Central memory CD4-positive, alpha-beta T cell (primary cell): ENCODE measurements around the gene WWOX.

Experiments used
- DNase-seq: peaks from one replicate; pipeline ENCODE4 v3.0.0; 2022

WWOX gene

DNA sequence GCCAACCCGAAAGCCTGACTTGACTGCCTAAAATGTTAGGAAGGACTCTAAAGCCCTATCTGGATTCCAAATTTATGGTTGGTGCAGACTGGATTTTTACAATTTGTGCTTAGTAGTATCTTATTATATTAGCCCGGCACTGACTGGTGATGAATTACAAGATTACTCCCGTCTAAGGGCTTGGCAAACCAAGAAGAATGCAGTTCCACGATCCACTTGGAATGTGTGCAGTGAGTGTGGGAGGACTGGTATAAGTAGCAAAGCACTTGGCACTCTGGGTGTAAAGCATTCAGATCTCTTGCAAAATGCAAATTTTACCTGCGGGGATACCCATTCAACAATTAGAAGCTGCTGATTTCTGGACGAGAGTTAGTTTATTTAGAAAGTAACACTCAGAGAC, 961.7 kb downstream of the WWOX start:
- no peak for DNase-seq

DNA sequence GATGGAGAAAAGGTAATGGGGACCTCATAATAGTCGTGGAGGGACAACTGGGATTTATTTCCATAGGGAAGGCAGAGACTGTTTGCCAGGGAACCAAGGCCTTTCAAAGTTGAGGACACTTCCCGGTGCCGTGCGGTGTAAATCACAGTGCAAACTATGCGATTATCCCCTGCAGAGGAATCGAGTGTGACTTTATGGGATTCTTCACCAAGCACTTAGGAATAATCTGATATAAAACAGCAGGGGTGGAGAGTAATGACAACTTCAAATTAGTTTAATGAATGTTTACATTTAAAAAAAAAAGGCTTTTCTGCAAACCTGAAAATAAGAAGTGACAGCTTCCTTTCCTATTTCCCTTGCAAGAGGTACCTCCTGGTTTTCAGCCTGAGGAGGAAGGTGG, 962.9 kb downstream of the WWOX start:
- DNase-seq, result no peak

DNA sequence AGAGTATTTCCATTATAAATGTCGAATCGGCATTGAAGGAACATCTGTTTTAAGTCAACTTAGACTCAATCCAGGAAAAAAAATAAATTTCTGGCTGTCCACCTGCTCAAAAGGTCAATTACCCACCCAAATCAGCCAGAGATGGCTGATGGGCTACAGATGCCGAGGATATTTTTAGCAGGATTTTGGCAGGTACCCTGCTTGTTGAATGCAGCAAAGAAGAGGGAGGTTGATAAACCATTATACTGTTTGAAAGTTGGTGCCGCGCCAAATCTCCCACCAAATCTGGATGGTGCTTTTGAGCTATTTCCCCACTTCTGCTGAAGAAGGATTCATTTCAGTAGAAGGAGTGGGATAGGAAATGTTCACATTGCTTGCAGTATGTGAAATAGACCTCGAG, 963.4 kb downstream of the WWOX start:
- DNase-seq, result no peak

DNA sequence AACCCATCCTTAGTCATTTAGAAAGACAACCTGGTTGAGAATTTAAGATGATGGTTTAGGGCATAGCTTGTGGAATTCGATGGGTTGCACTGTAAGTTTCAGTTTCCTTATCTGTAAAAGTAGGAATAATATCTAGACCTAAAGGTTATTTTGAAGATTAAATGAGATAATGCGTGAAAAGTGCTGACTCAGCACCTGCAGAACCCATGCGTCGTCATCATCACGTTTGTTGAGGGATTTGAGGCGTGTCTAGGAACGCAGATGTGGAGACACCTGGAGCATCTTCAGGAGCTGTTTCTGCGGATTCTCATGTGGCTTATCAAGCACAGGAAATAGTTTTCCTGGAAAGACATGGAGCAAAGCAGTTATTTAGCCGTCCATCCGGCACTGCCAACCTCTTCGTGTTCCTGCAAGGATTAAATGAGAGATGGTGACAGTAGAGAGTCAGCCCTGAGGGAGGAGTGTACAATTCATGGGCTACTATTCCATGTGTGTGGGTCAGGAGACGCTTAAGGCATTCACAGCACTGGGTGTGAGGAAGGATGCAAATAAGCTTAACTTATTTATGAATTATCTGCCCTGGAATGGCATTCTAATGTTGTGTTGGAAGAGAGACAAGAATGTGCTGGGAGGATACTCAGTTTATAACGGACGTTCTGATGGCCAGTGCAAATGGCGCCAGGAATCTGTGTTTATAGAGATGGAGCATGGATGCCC, 965.0 kb downstream of the WWOX start:
- DNase-seq, result no peak

DNA sequence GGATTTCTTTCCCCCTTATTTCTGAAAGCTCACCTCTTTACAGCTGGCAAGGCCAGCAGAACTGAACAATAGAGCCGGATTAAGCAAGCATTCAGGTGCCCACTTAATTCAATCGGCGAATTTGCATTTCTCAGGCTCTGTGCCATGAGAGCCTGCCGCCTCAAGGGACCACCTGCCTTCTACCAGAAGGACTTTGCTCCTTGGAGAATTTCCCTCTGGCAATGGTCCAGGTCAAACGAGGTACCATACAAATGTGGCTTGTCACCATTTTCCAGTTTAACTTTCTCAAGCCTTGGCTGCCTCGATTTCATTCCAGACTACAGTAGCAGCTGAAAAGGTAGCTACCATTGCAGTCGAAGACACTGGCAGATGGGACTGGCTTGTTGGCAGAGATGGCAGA, 967.1 kb downstream of the WWOX start:
- no peak for DNase-seq

DNA sequence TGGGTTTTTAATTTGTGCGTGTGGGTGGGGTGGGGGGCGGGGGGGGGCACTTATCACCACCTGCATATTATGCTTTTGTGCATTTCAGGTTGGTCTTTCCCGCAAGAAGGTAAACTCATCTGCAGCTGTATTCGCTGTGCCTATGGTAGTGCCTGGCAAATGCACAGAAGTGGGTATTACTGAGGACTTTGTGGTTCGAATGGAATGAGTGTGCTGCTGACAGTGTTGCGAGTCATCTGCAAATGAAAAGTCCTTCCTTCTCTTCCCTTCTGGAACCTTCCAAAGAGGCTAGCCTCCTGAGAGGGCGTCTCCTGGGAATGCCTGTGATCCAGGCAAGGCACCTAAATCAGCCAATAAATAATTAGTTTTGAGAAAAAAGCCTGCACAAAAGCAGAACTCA, 968.1 kb downstream of the WWOX start:
- DNase-seq, result no peak

DNA sequence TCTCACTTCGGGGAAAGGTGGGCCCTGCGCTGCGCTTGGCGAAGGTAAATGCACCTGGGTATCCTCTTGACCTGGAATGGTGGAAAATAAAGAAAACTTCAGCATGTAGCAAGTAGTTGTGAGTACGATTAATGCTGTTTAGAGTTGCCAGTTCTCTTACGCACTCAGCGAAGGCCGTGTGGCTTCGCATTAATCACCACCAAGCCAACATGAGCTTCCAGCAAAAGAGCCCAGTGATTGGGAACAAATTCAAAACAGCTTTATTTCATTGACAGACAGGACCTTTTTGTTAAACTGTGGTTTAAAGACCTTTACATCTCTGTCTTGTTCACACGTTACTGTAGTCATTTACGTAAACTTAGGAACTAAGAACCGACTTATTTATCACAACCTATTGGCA, 969.7 kb downstream of the WWOX start:
- no peak for DNase-seq

DNA sequence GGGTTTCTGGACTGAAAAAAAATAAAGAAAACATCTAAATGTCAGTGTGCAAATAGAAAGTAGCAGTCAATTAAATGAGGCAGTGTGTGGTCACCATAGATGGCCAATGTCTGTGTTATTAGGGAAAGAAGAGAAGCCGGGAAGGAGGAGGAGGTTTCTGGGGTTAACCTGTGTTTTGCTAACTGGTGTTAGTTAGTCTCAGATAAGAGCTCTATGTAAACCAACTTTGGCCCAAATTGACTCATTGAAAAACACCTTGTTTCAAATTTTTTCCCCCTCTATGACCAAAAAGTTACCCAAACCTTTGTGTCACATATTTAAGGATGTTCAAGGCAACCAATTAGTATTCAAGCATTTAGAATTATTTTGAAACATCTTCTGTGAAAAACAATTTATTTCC, 970.2 kb downstream of the WWOX start:
- no peak for DNase-seq

DNA sequence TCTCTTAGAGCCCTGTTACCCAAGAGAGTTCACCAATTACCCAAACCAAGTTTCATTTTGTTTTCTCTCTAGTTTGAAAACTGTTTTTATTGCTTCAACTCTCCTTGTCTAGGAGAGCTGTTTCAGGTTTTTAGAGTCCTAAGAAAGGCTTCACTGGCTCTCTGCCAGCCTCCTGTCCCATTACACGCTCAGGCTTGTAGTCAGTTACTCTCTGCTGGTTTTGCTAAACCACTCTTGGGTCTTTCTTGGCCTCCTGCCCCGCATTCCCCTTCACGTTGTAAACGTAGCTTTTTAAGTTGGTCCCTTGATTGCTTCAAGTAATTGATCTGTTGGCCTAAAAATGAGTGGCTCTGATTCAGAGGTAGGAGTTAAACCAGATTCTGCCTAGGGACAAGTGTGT, 972.0 kb downstream of the WWOX start:
- no peak for DNase-seq

DNA sequence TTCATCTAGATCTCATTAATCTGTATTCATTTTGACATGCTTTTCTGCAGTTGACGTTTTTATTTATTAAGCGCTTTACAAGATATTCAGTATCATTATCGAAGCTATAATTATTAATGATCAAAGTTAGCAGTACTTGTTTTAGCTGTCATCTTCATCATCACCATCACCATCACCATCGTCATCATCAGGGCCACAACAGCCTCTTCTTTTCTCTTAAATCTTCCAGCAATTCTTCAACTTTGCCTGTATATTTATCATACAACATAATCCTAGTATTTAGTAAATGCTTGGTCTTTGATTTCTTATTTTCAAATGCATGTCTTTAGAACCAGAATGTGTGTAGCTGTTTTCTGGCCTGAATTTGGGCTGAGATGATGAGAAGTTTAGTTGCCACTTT, 973.1 kb downstream of the WWOX start:
- DNase-seq, result no peak

DNA sequence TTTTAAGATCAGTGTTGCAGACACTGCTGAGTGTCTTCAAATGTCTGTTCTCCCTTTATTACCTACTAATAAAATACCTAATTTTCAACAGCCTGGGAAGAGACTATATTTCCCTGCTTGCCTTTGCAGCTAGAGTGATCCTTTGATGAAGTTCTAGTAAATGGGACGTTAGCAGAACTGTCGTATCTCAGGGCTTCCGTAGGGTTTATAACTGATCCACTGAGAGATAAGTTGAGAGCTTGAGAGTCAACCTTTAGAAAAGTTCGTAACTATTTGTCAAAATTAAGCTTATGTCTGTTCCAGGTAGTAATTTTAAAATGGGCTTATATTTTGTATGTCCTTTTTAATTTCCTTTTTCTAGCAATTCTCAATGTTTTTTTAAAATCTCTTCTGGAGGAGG, 974.1 kb downstream of the WWOX start:
- DNase-seq, result no peak

DNA sequence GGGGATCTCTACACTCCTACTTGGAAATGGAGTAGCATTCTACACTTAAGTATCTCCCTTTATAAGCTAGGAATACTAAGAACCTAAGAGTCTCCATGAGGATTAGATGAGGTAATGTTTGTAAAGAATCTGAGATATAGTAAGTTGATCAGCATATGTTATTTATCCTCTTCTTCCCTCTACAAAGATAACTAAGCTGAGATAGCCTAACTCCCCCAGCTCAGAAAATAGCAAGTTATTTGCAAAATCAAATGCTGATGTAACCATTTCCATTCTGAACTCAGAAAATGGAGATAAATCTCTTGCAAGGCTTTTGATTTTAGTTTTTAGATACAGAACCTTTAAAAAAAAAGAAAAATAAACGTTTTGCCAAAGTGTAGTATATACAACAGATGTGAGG, 975.1 kb downstream of the WWOX start:
- no peak for DNase-seq

DNA sequence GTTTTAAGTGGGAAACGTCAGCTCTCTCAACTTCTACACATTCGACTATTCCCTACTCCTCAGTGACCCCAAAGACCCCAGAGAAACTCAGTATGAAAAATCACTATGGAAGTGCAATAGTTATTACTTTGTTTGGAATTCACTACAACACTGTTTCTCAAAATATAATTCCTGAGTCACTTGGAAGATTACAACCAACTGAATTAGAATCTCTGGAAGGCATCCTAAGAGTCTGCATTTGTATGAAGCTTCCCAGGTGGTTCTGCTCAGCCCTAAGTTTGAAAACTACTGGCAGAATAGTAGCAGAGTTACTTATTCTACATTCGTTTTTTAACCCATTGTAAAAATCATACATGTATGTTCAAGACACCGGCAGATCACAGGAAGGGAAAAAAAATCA, 975.5 kb downstream of the WWOX start:
- no peak for DNase-seq

DNA sequence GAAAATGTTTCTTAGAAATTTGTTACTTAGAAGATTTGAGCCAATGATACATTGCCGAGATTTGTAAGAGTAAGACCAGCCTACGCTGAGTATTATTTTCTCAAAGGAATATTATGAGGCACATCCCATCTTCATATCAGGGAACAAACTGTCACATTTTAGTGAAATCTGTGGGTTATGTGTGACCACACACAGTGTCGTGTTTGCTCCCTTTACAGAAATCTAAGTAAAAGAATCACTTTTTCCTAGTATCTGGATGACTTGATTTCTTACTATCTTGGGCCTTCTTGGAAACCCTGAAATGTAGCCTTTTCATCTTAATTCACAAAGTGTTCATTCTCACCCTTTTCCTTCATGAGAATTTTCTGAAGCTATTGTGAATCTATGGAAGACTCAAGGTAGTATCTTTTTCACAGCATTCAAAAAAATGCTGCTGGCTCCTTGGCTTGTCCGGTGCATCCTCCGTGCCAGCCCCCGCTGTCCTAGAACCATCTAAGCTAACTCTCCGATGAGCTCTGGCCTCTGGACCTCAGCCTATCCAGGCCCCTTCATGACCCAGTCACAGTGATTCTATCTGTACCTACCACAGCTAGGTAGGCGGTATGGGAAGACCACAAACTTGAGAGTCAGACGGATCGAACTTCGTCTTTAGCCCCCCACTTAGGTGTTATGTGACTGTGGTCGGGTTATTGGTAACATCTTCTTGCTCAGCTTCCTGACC, 976.8 kb downstream of the WWOX start:
- DNase-seq, result no peak

DNA sequence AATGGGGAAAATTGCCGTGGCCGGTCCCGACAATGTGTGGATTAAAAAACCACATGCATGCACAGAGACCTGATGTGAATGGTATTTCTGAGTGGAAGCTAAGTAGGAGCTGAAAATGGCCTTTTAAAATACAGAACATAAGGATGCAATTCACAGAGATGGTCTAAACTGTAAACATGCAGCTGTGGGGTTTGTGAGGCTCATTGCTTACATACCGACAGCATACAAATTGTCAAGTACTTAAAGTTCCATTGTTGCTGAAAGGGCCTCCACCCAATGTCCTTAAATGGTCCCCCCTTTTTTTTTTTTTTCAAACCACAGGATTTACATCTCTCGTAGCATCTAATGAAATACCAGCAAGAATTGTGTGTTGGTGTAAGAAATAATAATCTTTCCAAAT, 977.9 kb downstream of the WWOX start:
- DNase-seq, result no peak

DNA sequence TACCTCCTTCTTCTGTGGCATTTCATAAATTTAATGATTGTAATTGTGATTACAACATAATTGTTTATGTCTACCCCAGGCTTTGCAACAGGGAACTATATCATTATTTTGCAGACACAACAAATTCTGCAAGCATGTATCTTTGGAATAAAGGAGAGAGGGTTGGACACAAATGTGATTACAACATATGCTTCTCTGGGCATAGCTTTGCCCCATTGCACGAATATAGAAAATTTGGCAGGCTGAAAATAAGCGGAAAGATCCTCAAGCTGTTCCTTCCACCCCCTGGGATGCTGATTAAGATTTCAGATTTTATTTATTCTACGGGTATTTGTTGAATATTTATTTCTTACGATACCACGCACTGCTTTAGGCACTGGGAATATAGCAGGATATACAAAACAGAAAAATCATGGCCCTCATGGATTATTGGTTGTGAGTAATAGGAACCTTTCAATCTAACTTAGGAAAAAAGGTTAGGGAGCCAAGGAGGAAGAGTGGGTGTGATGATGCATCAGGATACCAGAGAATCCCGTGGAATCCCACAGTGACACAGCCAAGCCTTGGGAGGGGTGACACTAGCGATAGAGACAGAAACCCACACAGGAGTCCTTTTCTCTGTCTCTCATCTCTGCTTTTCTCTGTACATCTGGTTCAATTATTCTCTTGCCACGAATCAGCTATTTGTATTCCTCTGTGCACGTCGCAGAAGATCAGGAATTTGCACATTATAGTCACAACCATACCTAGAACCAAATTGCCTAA, 980.4 kb downstream of the WWOX start:
- DNase-seq, result no peak

DNA sequence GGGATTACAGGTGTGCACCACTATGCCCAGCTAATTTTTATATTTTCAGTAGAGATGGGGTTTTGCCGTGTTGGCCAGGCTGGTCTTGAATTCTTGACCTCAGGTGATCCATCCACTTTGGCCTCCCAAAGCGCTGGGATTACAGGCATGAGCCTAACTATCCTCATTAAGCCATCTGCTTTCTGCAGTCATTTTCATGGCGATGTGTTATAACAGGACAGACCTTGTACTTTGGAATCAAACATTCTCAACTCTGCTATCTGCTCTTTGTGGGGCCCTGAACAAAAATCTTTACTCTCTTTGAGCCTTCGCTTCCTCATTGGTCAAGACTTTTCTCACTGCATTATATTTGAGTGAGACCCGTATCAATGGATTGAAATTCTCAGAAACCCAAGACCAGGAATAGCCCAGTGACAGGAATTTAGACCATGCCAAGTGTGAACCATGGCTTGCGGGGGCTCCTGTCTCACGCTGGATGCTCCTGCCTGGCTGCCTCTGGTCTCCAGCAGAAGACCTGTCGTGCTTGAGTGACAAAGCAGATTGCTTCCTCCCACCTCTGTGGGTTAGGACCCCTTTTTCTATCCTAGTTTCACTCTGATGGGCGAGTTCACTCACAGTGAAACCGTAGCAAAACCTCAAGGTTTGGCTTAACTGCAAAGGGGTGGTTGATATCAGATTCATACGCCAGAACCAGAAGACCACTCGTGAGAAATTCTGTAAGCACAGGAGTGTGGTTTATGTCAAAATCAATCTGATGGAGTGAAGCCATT, 982.0 kb downstream of the WWOX start:
- no peak for DNase-seq

DNA sequence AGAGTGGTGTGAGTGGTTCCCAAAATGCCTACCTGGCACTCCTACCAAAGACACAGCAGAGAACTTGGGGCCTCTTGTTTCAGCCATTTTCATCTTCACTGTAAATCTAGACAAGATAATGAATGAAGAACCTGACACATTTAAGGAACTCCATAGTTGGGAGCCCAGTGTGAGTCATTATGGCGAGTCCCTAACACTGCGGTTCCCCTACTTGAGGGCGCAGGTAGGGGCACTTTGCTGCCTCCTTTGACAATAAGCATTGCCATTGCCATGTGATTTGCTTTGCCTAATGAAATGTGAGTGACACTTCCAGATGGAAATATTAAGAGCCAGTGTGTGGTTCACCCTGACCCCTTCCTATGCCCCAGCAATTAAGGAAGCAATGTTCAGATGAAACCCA, 983.5 kb downstream of the WWOX start:
- no peak for DNase-seq

DNA sequence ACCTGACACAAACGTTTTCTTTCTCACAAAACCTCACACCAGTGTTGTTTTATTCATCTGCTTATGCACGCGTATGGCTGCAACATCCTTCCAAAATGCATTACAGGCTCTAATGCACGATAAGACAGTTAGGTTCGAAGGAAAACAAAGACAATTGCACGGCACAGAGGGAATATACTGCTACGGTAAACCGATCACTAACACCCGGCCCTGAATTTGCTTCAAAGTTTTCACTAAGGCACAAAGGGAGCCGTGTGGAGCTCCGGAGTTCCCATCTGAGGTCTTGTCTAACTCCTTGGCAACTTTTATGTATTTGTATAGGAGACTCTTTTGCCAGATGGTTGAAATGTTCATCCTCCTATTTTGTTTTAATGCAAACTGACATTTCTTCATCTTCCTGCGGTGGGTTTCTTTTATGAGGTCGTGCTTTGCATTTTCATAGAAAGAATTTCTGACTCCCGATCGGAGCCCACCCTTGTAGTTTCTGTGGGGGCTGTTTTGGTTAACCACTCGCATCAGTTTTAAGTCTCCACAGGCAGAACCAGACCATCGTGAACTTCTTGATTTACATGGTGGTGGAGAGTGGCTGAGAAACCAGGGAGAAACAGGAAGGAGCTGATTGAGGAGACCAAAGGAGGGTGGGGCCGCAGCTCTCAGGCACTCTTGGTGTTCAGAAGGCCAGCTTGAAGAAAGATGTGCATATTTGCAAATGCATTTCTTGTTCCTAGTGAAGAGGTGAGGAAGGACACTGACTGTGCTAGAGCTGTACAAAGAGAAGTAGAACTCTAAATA, 984.2 kb downstream of the WWOX start:
- no peak for DNase-seq

DNA sequence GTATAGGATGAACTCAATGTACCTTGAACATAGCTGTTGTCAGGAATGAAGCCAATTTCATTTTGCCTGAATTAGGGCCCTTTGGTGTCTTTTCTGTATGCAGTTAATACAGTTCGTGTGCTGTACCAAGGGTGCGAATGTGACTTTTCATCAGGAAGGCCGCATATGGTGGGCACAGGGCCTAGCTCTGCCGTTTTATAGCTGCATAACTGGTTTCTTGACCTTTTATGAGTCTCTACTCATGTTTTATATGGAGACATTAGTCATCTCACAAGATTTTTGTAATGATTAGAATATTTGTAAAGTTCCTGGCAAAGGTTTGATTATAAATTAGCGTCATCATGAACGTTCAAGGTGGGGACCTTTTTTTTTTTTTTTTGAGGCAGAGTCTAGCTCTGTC, 989.5 kb downstream of the WWOX start:
- no peak for DNase-seq

DNA sequence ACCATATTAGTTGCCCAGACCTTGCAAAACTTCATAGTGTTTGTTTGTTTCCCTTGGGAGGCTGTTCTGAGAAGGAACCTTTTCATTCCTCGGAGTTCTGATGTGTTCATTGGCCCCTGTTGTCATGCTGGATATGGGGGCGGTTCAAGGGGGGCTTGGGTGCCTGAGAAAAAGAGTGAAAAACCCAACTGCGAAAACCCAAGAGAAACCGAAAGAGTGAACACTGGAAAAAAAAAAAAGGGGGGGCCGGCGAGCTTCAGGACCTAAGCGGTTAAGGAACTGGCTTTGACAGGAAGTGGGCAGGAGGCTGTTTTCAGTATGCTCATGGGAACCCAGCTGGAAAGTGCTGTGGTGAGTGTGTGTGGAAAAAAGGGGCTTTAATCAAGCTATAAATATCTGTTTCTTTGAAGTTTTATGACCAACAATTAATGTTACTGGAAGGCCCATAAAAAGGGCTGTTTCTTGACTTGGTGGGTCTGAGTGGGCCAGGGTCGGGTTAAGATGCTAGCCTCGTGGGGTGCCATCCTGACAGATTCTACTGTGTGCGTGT, 990.4 kb downstream of the WWOX start:
- peak; percentile 48 for DNase-seq

DNA sequence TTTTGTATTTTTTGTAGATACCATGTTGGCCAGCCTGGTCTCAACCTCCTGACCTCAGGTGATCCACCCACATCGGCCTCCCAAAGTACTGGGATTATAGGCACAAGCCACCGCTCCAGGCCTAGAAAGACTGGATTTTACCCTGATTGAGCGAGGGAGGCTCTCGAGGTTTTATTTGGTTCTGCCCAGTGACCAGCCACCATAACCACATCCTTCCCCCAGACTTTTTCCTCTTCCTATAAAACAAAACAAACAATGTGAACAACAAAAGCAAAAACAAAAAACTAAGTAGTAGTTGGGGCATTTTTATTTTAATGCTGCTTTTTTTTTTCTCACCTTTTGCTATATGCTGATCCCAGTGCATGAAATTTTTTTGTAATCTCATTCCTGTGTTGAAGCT, 991.5 kb downstream of the WWOX start:
- no peak for DNase-seq
